ENCODE measurements around the gene CNOT9. TPM values are rescaled to one million over a fixed set of nuclear protein-coding genes. Genes with fewer than 3 reads are reported as not detected.
"Not testable (repeated sequence)": the region's sequence is repeated elsewhere in the genome, so short reads cannot be mapped to it uniquely, and the experiment has no call there.

The CNOT9 gene
- 43.9 TPM for polyA plus RNA-seq (2012; ENCODE audit: low read depth, missing spikeins)

- peak; percentile 99 for FAIRE-seq
- DNase-seq (ENCODE audit: insufficient read length, low spot score): peak; percentile 84
- TF ChIP-seq POU2F2 (IDR thresholded peaks at IDR 0.05; ENCODE audit: low read depth, low read length) (no peak; the same call in 1 of the 2 replicates), POLR2AphosphoS5 (IDR thresholded peaks at IDR 0.05; ENCODE audit: low read depth, low read length) (peak; percentile 82), PAX5 (IDR thresholded peaks at IDR 0.05; ENCODE audit: insufficient read depth, low read length, severe bottlenecking) (no peak), TAF1 (IDR thresholded peaks at IDR 0.05; ENCODE audit: low read depth, low read length) (peak; percentile 81), SPI1 (IDR thresholded peaks at IDR 0.05; ENCODE audit: low read depth, low read length) (no peak), POLR2A (IDR thresholded peaks at IDR 0.05; ENCODE audit: low read depth, low read length) (peak; percentile 82)
Measured at GRCh38 chr2:218568190-218569037, at the start of gene CNOT9, which contains the start of gene USP37. Gene CNOT9, plus strand, starts transcription at chr2:218568839. Its CDS starts 116 bp downstream, at chr2:218568955. Gene USP37, minus strand, starts transcription at chr2:218568351. Its CDS starts 9,698 bp downstream, at chr2:218558653.

- TF ChIP-seq POLR2A (IDR thresholded peaks at IDR 0.05; ENCODE audit: low read depth, low read length) (no peak), PAX5 (IDR thresholded peaks at IDR 0.05; ENCODE audit: insufficient read depth, low read length, severe bottlenecking) (no peak), POLR2AphosphoS5 (IDR thresholded peaks at IDR 0.05; ENCODE audit: low read depth, low read length) (no peak), TAF1 (IDR thresholded peaks at IDR 0.05; ENCODE audit: low read depth, low read length) (no peak)
- DNase-seq (ENCODE audit: insufficient read length, low spot score): no peak
- FAIRE-seq: no peak
Measured at GRCh38 chr2:218518876-218519275, 49.8 kb upstream of the CNOT9 start.

GRCh38 chr2:218523651-218524050 is 45.0 kb upstream of the CNOT9 start:
- DNase-seq (ENCODE audit: insufficient read length, low spot score) (no peak), FAIRE-seq (no peak)
- TF ChIP-seq POLR2A (IDR thresholded peaks at IDR 0.05; ENCODE audit: low read depth, low read length) (no peak), TAF1 (IDR thresholded peaks at IDR 0.05; ENCODE audit: low read depth, low read length) (no peak), POLR2AphosphoS5 (IDR thresholded peaks at IDR 0.05; ENCODE audit: low read depth, low read length) (no peak), POU2F2 (IDR thresholded peaks at IDR 0.05; ENCODE audit: low read depth, low read length) (no peak), SPI1 (IDR thresholded peaks at IDR 0.05; ENCODE audit: low read depth, low read length) (no peak), PAX5 (IDR thresholded peaks at IDR 0.05; ENCODE audit: insufficient read depth, low read length, severe bottlenecking) (no peak)

GRCh38 chr2:218528409-218528808 is 40.2 kb upstream of the CNOT9 start:
- not testable (repeated sequence) for FAIRE-seq; DNase-seq (ENCODE audit: insufficient read length, low spot score)

- DNase-seq (ENCODE audit: insufficient read length, low spot score): no peak
- no peak for FAIRE-seq
- TF ChIP-seq SPI1 (IDR thresholded peaks at IDR 0.05; ENCODE audit: low read depth, low read length) (no peak), POU2F2 (IDR thresholded peaks at IDR 0.05; ENCODE audit: low read depth, low read length) (no peak), PAX5 (IDR thresholded peaks at IDR 0.05; ENCODE audit: insufficient read depth, low read length, severe bottlenecking) (no peak), TAF1 (IDR thresholded peaks at IDR 0.05; ENCODE audit: low read depth, low read length) (no peak), POLR2A (IDR thresholded peaks at IDR 0.05; ENCODE audit: low read depth, low read length) (no peak), POLR2AphosphoS5 (IDR thresholded peaks at IDR 0.05; ENCODE audit: low read depth, low read length) (no peak)
Measured at GRCh38 chr2:218529990-218530389, 38.6 kb upstream of the CNOT9 start.

- FAIRE-seq (no peak), DNase-seq (ENCODE audit: insufficient read length, low spot score) (no peak)
- TF ChIP-seq POU2F2 (IDR thresholded peaks at IDR 0.05; ENCODE audit: low read depth, low read length) (no peak), SPI1 (IDR thresholded peaks at IDR 0.05; ENCODE audit: low read depth, low read length) (no peak), TAF1 (IDR thresholded peaks at IDR 0.05; ENCODE audit: low read depth, low read length) (no peak), POLR2AphosphoS5 (IDR thresholded peaks at IDR 0.05; ENCODE audit: low read depth, low read length) (no peak), POLR2A (IDR thresholded peaks at IDR 0.05; ENCODE audit: low read depth, low read length) (no peak), PAX5 (IDR thresholded peaks at IDR 0.05; ENCODE audit: insufficient read depth, low read length, severe bottlenecking) (no peak)
Measured at GRCh38 chr2:218536804-218537494, 31.7 kb upstream of the CNOT9 start.

- FAIRE-seq (no peak), DNase-seq (ENCODE audit: insufficient read length, low spot score) (no peak)
- no peak for TF ChIP-seq SPI1 (IDR thresholded peaks at IDR 0.05; ENCODE audit: low read depth, low read length)
- TF ChIP-seq PAX5 (IDR thresholded peaks at IDR 0.05; ENCODE audit: insufficient read depth, low read length, severe bottlenecking): no peak
- no peak for TF ChIP-seq POLR2A (IDR thresholded peaks at IDR 0.05; ENCODE audit: low read depth, low read length)
- no peak for TF ChIP-seq TAF1 (IDR thresholded peaks at IDR 0.05; ENCODE audit: low read depth, low read length)
- no peak for TF ChIP-seq POU2F2 (IDR thresholded peaks at IDR 0.05; ENCODE audit: low read depth, low read length)
- no peak for TF ChIP-seq POLR2AphosphoS5 (IDR thresholded peaks at IDR 0.05; ENCODE audit: low read depth, low read length)
Measured at GRCh38 chr2:218540015-218540414, 28.6 kb upstream of the CNOT9 start.

GRCh38 chr2:218546012-218546411 is 22.6 kb upstream of the CNOT9 start:
- TF ChIP-seq SPI1 (IDR thresholded peaks at IDR 0.05; ENCODE audit: low read depth, low read length) (no peak), PAX5 (IDR thresholded peaks at IDR 0.05; ENCODE audit: insufficient read depth, low read length, severe bottlenecking) (no peak), POLR2AphosphoS5 (IDR thresholded peaks at IDR 0.05; ENCODE audit: low read depth, low read length) (no peak), POU2F2 (IDR thresholded peaks at IDR 0.05; ENCODE audit: low read depth, low read length) (no peak), POLR2A (IDR thresholded peaks at IDR 0.05; ENCODE audit: low read depth, low read length) (no peak)
- FAIRE-seq (no peak), DNase-seq (ENCODE audit: insufficient read length, low spot score) (no peak)

GRCh38 chr2:218547511-218547910 is 21.1 kb upstream of the CNOT9 start:
- no peak for FAIRE-seq
- no peak for TF ChIP-seq PAX5 (IDR thresholded peaks at IDR 0.05; ENCODE audit: insufficient read depth, low read length, severe bottlenecking)
- no peak for TF ChIP-seq POLR2AphosphoS5 (IDR thresholded peaks at IDR 0.05; ENCODE audit: low read depth, low read length)
- TF ChIP-seq POU2F2 (IDR thresholded peaks at IDR 0.05; ENCODE audit: low read depth, low read length): no peak
- no peak for TF ChIP-seq TAF1 (IDR thresholded peaks at IDR 0.05; ENCODE audit: low read depth, low read length)
- no peak for TF ChIP-seq POLR2A (IDR thresholded peaks at IDR 0.05; ENCODE audit: low read depth, low read length)
- no peak for TF ChIP-seq SPI1 (IDR thresholded peaks at IDR 0.05; ENCODE audit: low read depth, low read length)
- no peak for DNase-seq (ENCODE audit: insufficient read length, low spot score)

Measured in GM12891 (cell line).